ENCODE data around the gene SCNM1.
"Not testable (repeated sequence)": the region's sequence is repeated elsewhere in the genome, so short reads cannot be mapped to it uniquely, and the experiment has no call there.

Gene SCNM1

DNA sequence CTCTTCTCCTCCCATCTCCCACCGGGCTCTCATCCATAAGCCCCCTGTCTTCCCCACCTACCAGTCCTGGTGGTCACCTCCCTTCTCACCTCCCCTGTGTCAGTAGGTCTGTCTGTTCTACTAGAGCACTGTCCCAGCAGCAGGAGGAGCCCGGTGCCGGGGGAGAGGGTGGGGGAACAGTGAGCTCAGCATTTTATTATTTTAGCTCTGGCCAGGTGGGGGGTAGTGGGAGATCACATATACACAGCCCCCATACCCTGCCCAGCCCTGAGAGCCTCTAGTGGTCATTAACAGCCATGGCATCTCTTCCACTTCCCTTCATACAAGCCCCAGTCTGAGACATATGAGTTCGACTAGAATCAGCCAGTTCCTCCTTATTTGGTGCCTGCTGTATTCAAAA is 9.9 kb downstream of the SCNM1 start, which contains the start of gene TMOD4:
Gene TMOD4 (minus strand): TSS at position 119 of the 400 bp plus-strand sequence. CDS start 1,106 bp downstream, outside the sequence.
- peak; percentile 34 for DNase-seq (ENCODE audit: low read depth)
- H3K4me3 ChIP-seq (replicated peaks; ENCODE audit: low read depth, low read length), result no peak within 1 kb of the TSS

GRCh38 chr1:151176514-151177045 is 10.6 kb downstream of the SCNM1 start:
- TF ChIP-seq, protein P1, sequence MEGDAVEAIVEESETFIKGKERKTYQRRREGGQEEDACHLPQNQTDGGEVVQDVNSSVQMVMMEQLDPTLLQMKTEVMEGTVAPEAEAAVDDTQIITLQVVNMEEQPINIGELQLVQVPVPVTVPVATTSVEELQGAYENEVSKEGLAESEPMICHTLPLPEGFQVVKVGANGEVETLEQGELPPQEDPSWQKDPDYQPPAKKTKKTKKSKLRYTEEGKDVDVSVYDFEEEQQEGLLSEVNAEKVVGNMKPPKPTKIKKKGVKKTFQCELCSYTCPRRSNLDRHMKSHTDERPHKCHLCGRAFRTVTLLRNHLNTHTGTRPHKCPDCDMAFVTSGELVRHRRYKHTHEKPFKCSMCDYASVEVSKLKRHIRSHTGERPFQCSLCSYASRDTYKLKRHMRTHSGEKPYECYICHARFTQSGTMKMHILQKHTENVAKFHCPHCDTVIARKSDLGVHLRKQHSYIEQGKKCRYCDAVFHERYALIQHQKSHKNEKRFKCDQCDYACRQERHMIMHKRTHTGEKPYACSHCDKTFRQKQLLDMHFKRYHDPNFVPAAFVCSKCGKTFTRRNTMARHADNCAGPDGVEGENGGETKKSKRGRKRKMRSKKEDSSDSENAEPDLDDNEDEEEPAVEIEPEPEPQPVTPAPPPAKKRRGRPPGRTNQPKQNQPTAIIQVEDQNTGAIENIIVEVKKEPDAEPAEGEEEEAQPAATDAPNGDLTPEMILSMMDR (IDR thresholded peaks at IDR 0.05; ENCODE audit: low read length, missing control alignments), result no peak
- no peak for DNase-seq (ENCODE audit: low read depth)
- no peak overlapping the region for H3K4me3 ChIP-seq (replicated peaks; ENCODE audit: low read depth, low read length)

More for the DNA sequence above, 9.9 kb downstream of the SCNM1 start, which contains the start of gene TMOD4:
- TF ChIP-seq, protein P1 (IDR thresholded peaks at IDR 0.05; ENCODE audit: low read length, missing control alignments), result peak; percentile 58

- no peak for DNase-seq (ENCODE audit: low read depth)
- H3K4me3 ChIP-seq (replicated peaks; ENCODE audit: low read depth, low read length), result no peak overlapping the region
These were observed 18.3 kb downstream of the SCNM1 start for GRCh38 chr1:151184211-151184610.

DNA sequence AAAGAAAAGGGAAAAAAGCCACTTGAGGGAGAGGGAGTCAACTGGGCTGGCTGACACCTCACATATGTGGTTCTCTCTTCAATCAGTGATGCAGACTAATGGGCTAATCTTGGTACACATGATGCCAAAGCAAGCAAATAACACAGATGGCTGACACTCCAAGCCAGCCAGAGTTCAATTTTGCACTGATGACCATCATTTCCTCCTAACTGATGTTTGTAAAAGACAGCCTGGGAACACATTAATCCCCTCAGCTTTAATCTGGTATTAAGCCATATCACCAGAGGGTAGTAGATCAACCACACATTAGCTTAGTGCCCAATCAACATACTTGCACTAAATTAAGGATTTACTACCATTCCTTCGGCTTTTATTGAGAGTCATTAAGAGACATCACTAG is 21.3 kb downstream of the SCNM1 start:
- no peak overlapping the region for H3K4me3 ChIP-seq (replicated peaks; ENCODE audit: low read depth, low read length)
- TF ChIP-seq, protein P1 (IDR thresholded peaks at IDR 0.05; ENCODE audit: low read length, missing control alignments), result no peak
- DNase-seq (ENCODE audit: low read depth), result no peak

More at GRCh38 chr1:151184211-151184610, 18.3 kb downstream of the SCNM1 start:
- TF ChIP-seq, protein P1 (IDR thresholded peaks at IDR 0.05; ENCODE audit: low read length, missing control alignments), result no peak

GRCh38 chr1:151188667-151189066 is 22.7 kb downstream of the SCNM1 start:
- DNase-seq (ENCODE audit: low read depth), result not testable (repeated sequence)
- peak overlapping the region; percentile 96 for H3K4me3 ChIP-seq (replicated peaks; ENCODE audit: low read depth, low read length)

GRCh38 chr1:151189637-151190445 is 23.9 kb downstream of the SCNM1 start, which contains the start of gene VPS72:
TSS of gene VPS72 (minus strand) at chr1:151190197. CDS start at chr1:151190121, 76 bp downstream.
- TF ChIP-seq, protein P1 (IDR thresholded peaks at IDR 0.05; ENCODE audit: low read length, missing control alignments), result no peak
- peak; percentile 88 for DNase-seq (ENCODE audit: low read depth)
- peak within 1 kb of the TSS; percentile 96 for H3K4me3 ChIP-seq (replicated peaks; ENCODE audit: low read depth, low read length)

- H3K4me3 ChIP-seq (replicated peaks; ENCODE audit: low read depth, low read length), result no peak overlapping the region
- TF ChIP-seq, protein P1 (IDR thresholded peaks at IDR 0.05; ENCODE audit: low read length, missing control alignments), result no peak
- no peak for DNase-seq (ENCODE audit: low read depth)
These were observed 26.1 kb downstream of the SCNM1 start for GRCh38 chr1:151192047-151192446.

All from fibroblast of pulmonary artery (primary cell).